Endometrial microvascular endothelial cells (primary cell): Measurements from ENCODE around the gene PDCL3. TPM values are rescaled to one million over a fixed set of nuclear protein-coding genes. Genes with fewer than 3 reads are reported as not detected.

Experiments
- in situ Hi-C: cut with HindIII; loops from 2 replicates; pipeline ENCODE4 v1.10.0; 2017; ENCODE audit warnings: low sequenced_read_pairs, low pct_unique_long_range_greater_than_20kb; ENCODE audit errors: inconsistent ontology term
- total RNA-seq: library from RNA; depleted of rRNA; stranded (reverse); fragments of >200 nt; gene quantifications from one replicate; pipeline ENCODE4 v1.2.3, GENCODE V29; 2015; ENCODE audit errors: inconsistent ontology term

The PDCL3 gene
- 34.8 TPM for total RNA-seq

GRCh38 chr2:100562613-100563406 is at the start of gene PDCL3:
Gene PDCL3, plus strand, starts transcription at chr2:100562993. Its CDS starts 75 bp downstream, at chr2:100563068.
- in situ Hi-C loops: no loop called here

GRCh38 chr2:100513650-100514049 is 49.1 kb upstream of the PDCL3 start:
- in situ Hi-C loops: no loop called here

- in situ Hi-C loops: no loop called here
These were observed 45.2 kb upstream of the PDCL3 start for GRCh38 chr2:100517556-100517955.

- in situ Hi-C loops: no loop called here
These were observed 44.0 kb upstream of the PDCL3 start for GRCh38 chr2:100518801-100519200.

GRCh38 chr2:100520224-100520623 is 42.6 kb upstream of the PDCL3 start:
- in situ Hi-C loops: no loop called here

GRCh38 chr2:100522430-100522829 is 40.4 kb upstream of the PDCL3 start:
- in situ Hi-C loops: no loop called here

GRCh38 chr2:100524331-100524730 is 38.5 kb upstream of the PDCL3 start:
- in situ Hi-C loops: no loop called here

- in situ Hi-C loops: no loop called here
These were observed 35.9 kb upstream of the PDCL3 start for GRCh38 chr2:100526868-100527267.

GRCh38 chr2:100527440-100528015 is 35.3 kb upstream of the PDCL3 start:
- in situ Hi-C loops: no loop called here

GRCh38 chr2:100529176-100529575 is 33.6 kb upstream of the PDCL3 start:
- in situ Hi-C loops: no loop called here

GRCh38 chr2:100529900-100530299 is 32.9 kb upstream of the PDCL3 start:
- in situ Hi-C loops: no loop called here

- in situ Hi-C loops: no loop called here
These were observed 26.9 kb upstream of the PDCL3 start for GRCh38 chr2:100535855-100536254.

GRCh38 chr2:100537918-100538317 is 24.9 kb upstream of the PDCL3 start:
- in situ Hi-C loops: no loop called here

GRCh38 chr2:100539221-100539620 is 23.6 kb upstream of the PDCL3 start:
- in situ Hi-C loops: no loop called here

- in situ Hi-C loops: no loop called here
These were observed 21.4 kb upstream of the PDCL3 start for GRCh38 chr2:100541404-100541803.

- in situ Hi-C loops: no loop called here
These were observed 20.4 kb upstream of the PDCL3 start for GRCh38 chr2:100542418-100542817.

GRCh38 chr2:100544911-100545596 is 17.7 kb upstream of the PDCL3 start:
- in situ Hi-C loops: no loop called here

GRCh38 chr2:100546469-100546868 is 16.3 kb upstream of the PDCL3 start:
- in situ Hi-C loops: no loop called here

- in situ Hi-C loops: no loop called here
These were observed 14.0 kb upstream of the PDCL3 start for GRCh38 chr2:100548771-100549170.

- in situ Hi-C loops: no loop called here
These were observed 11.5 kb upstream of the PDCL3 start for GRCh38 chr2:100551303-100551702.
